Heart left ventricle (tissue), 13 donors: ENCODE data around the gene ATP6V0C.

ENCODE experiments used
- POLR2A ChIP-seq, 2 donors: fragments of 450-650 bp; IDR thresholded peaks; one replicate each; pipeline ENCODE4 v1.6.1; 2017; ENCODE audit warnings: antibody characterized with exemption in 2 of 2, mild to moderate bottlenecking in 2 of 2, moderate library complexity in 2 of 2
- TF ChIP-seq, protein P1 (sequence below), 12 donors: fragments of 200-600 bp; sonication (generic) in 4 of 12; IDR thresholded peaks; one replicate each; pipeline versions ENCODE4 v1.5.0 to v1.8.0; 2018 to 2022; ENCODE audit warnings: antibody characterized with exemption in 12 of 12, mild to moderate bottlenecking in 5 of 12
- donor health status: ischemic (EF 13 %, LVEDD 7.1; RV severe dilation, severe dysfunction).
- donor health status: DM: no; HTN: yes; CAD: no.
- donor health status: DM: no; HTN: no; CAD: no.
- donor health status: ischemic (EF 25% LVEDD 6.9; RV normal size, moderate dysfunction).
- donor health status: ischemic (EF 25% LVEDD 5.7; RV mildly dilated, moderate dysfunction).
- donor health status: ischemic (EF 35%, LVEDD 5.7; RV mildly dilated, moderate dysfunction).
- donor health status: nonischemic (EF 11% LVEDD 7.7; RV severe dilation, severe dysfunction).
- donor health status: DM: yes; HTN: yes; CAD: no.
- donor health status: PGD.
- donor health status: ischemic (EF 29% LVEDD 5.4; RV normal size, mild dysfunction).
- donor health status: nonischemic (EF 23%, LVEDD 6.1; RV moderate dilation, normal function).

DNA sequence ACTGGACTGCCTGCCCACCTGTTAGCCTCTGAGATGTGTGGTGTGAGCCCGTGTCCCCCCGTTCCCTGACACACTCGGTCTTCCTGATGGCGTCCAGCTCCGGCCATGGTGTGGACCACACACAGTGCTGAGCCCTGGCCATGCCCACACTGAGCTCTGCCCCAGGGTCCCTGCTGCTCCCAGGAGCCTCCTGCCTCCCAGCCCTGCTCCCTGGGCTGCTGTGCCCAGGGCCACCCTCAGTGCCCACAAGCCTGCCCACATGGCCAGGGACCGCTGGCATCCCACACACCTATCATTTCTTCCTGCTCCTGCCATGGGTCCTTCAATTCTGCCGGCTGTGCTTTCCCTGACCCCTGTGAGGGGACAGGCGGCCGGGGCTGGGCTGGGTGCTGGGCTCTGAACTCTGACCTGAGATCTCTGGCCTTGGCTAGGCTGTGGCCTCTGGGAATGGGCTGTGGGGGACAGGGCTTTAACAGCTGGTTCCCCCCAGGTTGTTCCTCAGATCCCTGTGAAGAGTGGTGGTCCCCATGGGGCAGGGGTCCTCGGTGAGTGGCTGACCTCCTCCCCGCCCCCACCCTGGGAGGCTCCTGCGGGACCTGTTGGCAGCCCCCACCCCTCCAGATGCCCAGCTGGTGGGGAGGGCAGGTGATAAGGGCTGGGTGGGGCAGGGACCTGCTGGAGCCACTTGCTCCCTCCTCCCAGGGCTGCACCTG is 13.5 kb downstream of the ATP6V0C start:
- TF ChIP-seq, protein P1, sequence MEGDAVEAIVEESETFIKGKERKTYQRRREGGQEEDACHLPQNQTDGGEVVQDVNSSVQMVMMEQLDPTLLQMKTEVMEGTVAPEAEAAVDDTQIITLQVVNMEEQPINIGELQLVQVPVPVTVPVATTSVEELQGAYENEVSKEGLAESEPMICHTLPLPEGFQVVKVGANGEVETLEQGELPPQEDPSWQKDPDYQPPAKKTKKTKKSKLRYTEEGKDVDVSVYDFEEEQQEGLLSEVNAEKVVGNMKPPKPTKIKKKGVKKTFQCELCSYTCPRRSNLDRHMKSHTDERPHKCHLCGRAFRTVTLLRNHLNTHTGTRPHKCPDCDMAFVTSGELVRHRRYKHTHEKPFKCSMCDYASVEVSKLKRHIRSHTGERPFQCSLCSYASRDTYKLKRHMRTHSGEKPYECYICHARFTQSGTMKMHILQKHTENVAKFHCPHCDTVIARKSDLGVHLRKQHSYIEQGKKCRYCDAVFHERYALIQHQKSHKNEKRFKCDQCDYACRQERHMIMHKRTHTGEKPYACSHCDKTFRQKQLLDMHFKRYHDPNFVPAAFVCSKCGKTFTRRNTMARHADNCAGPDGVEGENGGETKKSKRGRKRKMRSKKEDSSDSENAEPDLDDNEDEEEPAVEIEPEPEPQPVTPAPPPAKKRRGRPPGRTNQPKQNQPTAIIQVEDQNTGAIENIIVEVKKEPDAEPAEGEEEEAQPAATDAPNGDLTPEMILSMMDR (IDR thresholded peaks at IDR 0.05): no peak
- no peak for TF ChIP-seq POLR2A (IDR thresholded peaks at IDR 0.05)
